T-helper 2 cell treated with Interferon-gamma antibody and Interleukin-4, amounts not matched to agents 5 μg/mL and 100 μg/mL, for 36 hours (primary cell): ENCODE measurements around the gene HOXA5.

Experiments
- DNase-seq: peaks from one replicate; pipeline ENCODE4 v3.0.0; 2021; ENCODE audit warnings: low spot score
- H3K27ac Mint-ChIP-seq: one replicate; pipeline ENCODE4 v1.8.0; 2021; ENCODE audit warnings: mild to moderate bottlenecking, mixed read lengths
- H3K27me3 Mint-ChIP-seq: one replicate; pipeline ENCODE4 v1.8.0; 2021; ENCODE audit warnings: low read depth, mixed read lengths
- H3K36me3 Mint-ChIP-seq: one replicate; pipeline ENCODE4 v1.8.0; 2021; ENCODE audit warnings: low read depth, mixed read lengths
- H3K4me1 Mint-ChIP-seq: one replicate; pipeline ENCODE4 v1.8.0; 2021; ENCODE audit warnings: low read depth, mixed read lengths
- H3K4me3 Mint-ChIP-seq: one replicate; pipeline ENCODE4 v1.8.0; 2022; ENCODE audit warnings: mild to moderate bottlenecking, moderate library complexity, mixed read lengths
- H3K9me3 Mint-ChIP-seq: one replicate; pipeline ENCODE4 v1.8.0; 2021; ENCODE audit warnings: mixed read lengths

Gene HOXA5

GRCh38 chr7:27161214-27161720 is 17.8 kb upstream of the HOXA5 start:
- Mint-ChIP-seq H3K4me3 (peak overlapping the region; percentile 73), H3K36me3 (no peaks in the 10 kb centered on the region), H3K27me3 (peaks cover 84% of the 10 kb centered on the region), H3K27ac (no peak overlapping the region), H3K4me1 (peaks cover 4% of the 10 kb centered on the region), H3K9me3 (no peaks in the 10 kb centered on the region)
- DNase-seq = no peak

GRCh38 chr7:27160546-27161213 is 17.2 kb upstream of the HOXA5 start:
- Mint-ChIP-seq H3K27ac (no peak overlapping the region), H3K4me1 (peaks cover 4% of the 10 kb centered on the region), H3K27me3 (peaks cover 83% of the 10 kb centered on the region), H3K36me3 (no peaks in the 10 kb centered on the region), H3K4me3 (peak overlapping the region; percentile 73), H3K9me3 (no peaks in the 10 kb centered on the region)
- DNase-seq = peak; percentile 66

- no peak overlapping the region for H3K27ac Mint-ChIP-seq
- peak overlapping the region; percentile 51 for H3K4me3 Mint-ChIP-seq
- peaks cover 84% of the 10 kb centered on the region for H3K27me3 Mint-ChIP-seq
- H3K36me3 Mint-ChIP-seq = no peaks in the 10 kb centered on the region
- peaks cover 7% of the 10 kb centered on the region for H3K4me1 Mint-ChIP-seq
- DNase-seq = no peak
- no peaks in the 10 kb centered on the region for H3K9me3 Mint-ChIP-seq
Measured at GRCh38 chr7:27160145-27160545, 16.7 kb upstream of the HOXA5 start.

- Mint-ChIP-seq H3K36me3 (no peaks in the 10 kb centered on the region), H3K27ac (no peak overlapping the region), H3K4me3 (peak overlapping the region; percentile 21), H3K9me3 (no peaks in the 10 kb centered on the region), H3K27me3 (peaks cover 86% of the 10 kb centered on the region), H3K4me1 (peaks cover 12% of the 10 kb centered on the region)
- no peak for DNase-seq
Measured at GRCh38 chr7:27159266-27160144, 16.0 kb upstream of the HOXA5 start.

- no peaks in the 10 kb centered on the region for H3K9me3 Mint-ChIP-seq
- no peaks in the 10 kb centered on the region for H3K36me3 Mint-ChIP-seq
- peak overlapping the region; percentile 22 for H3K4me3 Mint-ChIP-seq
- H3K4me1 Mint-ChIP-seq = peaks cover 13% of the 10 kb centered on the region
- no peak for DNase-seq
- H3K27me3 Mint-ChIP-seq = peaks cover 86% of the 10 kb centered on the region
- H3K27ac Mint-ChIP-seq = peak overlapping the region; percentile 76
Measured at GRCh38 chr7:27158436-27159265, 15.2 kb upstream of the HOXA5 start.

GRCh38 chr7:27157702-27158431 is 14.4 kb upstream of the HOXA5 start:
- Mint-ChIP-seq H3K4me3 (peak overlapping the region; percentile 22), H3K27ac (peak overlapping the region; percentile 76), H3K9me3 (no peaks in the 10 kb centered on the region), H3K27me3 (peaks cover 85% of the 10 kb centered on the region), H3K36me3 (no peaks in the 10 kb centered on the region), H3K4me1 (peaks cover 13% of the 10 kb centered on the region)
- no peak for DNase-seq

GRCh38 chr7:27156916-27157701 is 13.6 kb upstream of the HOXA5 start:
- peak overlapping the region; percentile 49 for H3K27ac Mint-ChIP-seq
- DNase-seq = no peak
- H3K4me3 Mint-ChIP-seq = peak overlapping the region; percentile 18
- H3K36me3 Mint-ChIP-seq = no peaks in the 10 kb centered on the region
- H3K27me3 Mint-ChIP-seq = peaks cover 84% of the 10 kb centered on the region
- peaks cover 13% of the 10 kb centered on the region for H3K4me1 Mint-ChIP-seq
- H3K9me3 Mint-ChIP-seq = no peaks in the 10 kb centered on the region

GRCh38 chr7:27156508-27156898 is 13.0 kb upstream of the HOXA5 start, which contains the start of gene HOXA7:
HOXA7 (minus strand) TSS chr7:27156675; CDS start chr7:27156545, 130 bp downstream.
- H3K4me1 Mint-ChIP-seq = peaks cover 17% of the 10 kb centered on the region
- H3K27ac Mint-ChIP-seq = peak within 1 kb of the TSS; percentile 80

GRCh38 chr7:27155816-27156507 is 12.5 kb upstream of the HOXA5 start:
- DNase-seq = no peak
- Mint-ChIP-seq H3K36me3 (peaks cover 3% of the 10 kb centered on the region), H3K27ac (peak overlapping the region; percentile 80), H3K9me3 (no peaks in the 10 kb centered on the region), H3K4me3 (no peak overlapping the region), H3K27me3 (peaks cover 90% of the 10 kb centered on the region), H3K4me1 (peaks cover 22% of the 10 kb centered on the region)

More at GRCh38 chr7:27156508-27156898, 13.0 kb upstream of the HOXA5 start, which contains the start of gene HOXA7:
- Mint-ChIP-seq H3K27me3 (peaks cover 87% of the 10 kb centered on the region), H3K4me3 (peak within 1 kb of the TSS; percentile 18), H3K9me3 (no peaks in the 10 kb centered on the region), H3K36me3 (peaks cover 2% of the 10 kb centered on the region)
- DNase-seq = no peak

- Mint-ChIP-seq H3K36me3 (peaks cover 3% of the 10 kb centered on the region), H3K4me1 (peaks cover 23% of the 10 kb centered on the region), H3K9me3 (no peaks in the 10 kb centered on the region), H3K27me3 (peaks cover 92% of the 10 kb centered on the region), H3K4me3 (peak overlapping the region; percentile 52), H3K27ac (peak overlapping the region; percentile 80)
- no peak for DNase-seq
Measured at GRCh38 chr7:27154901-27155815, 11.7 kb upstream of the HOXA5 start.

- peaks cover 23% of the 10 kb centered on the region for H3K4me1 Mint-ChIP-seq
- H3K9me3 Mint-ChIP-seq = no peaks in the 10 kb centered on the region
- no peak overlapping the region for H3K4me3 Mint-ChIP-seq
- H3K36me3 Mint-ChIP-seq = peaks cover 3% of the 10 kb centered on the region
- DNase-seq = no peak
- peaks cover 92% of the 10 kb centered on the region for H3K27me3 Mint-ChIP-seq
- H3K27ac Mint-ChIP-seq = no peak overlapping the region
Measured at GRCh38 chr7:27154369-27154768, 10.9 kb upstream of the HOXA5 start.
